RWPE2 (cell line): Measurements from ENCODE around the gene VPS16.

Source experiments
- ATAC-seq: fragments of 200-7000 bp; cut with Tn5 transposase; 3 replicates; pipeline ENCODE4 v1.9.1; 2021; ENCODE audit warnings: low read depth
- DNase-seq: peaks from one replicate; pipeline ENCODE4 v3.0.0-alpha.2; 2020; ENCODE audit warnings: low spot score
- H3K27ac ChIP-seq: fragments of 450-650 bp; 2 replicates; pipeline ENCODE4 v1.5.1; 2017; ENCODE audit warnings: mild to moderate bottlenecking; ENCODE audit not compliant: poor library complexity, severe bottlenecking
- H3K27me3 ChIP-seq: fragments of 250-450 bp; sonication (Bioruptor Pico); 2 replicates; pipeline ENCODE4 v1.5.1; 2021; ENCODE audit warnings: mild to moderate bottlenecking, moderate library complexity; ENCODE audit not compliant: insufficient read depth, poor library complexity, severe bottlenecking
- H3K36me3 ChIP-seq: fragments of 250-450 bp; sonication (Bioruptor Pico); 2 replicates; pipeline ENCODE4 v1.5.1; 2020; ENCODE audit warnings: low read depth, mild to moderate bottlenecking, moderate library complexity
- H3K4me1 ChIP-seq: fragments of 250-450 bp; sonication (Bioruptor Pico); 2 replicates; pipeline ENCODE4 v1.5.1; 2021; ENCODE audit warnings: mild to moderate bottlenecking, moderate library complexity; ENCODE audit not compliant: insufficient read depth, poor library complexity, severe bottlenecking
- H3K4me3 ChIP-seq: fragments of 250-450 bp; sonication (Bioruptor Pico); 2 replicates; pipeline ENCODE4 v1.5.1; 2021; ENCODE audit warnings: mild to moderate bottlenecking, moderate library complexity; ENCODE audit not compliant: severe bottlenecking
- H3K9me3 ChIP-seq: fragments of 250-450 bp; sonication (Bioruptor Pico); 2 replicates; pipeline ENCODE4 v1.5.1; 2021; ENCODE audit warnings: mild to moderate bottlenecking, moderate library complexity; ENCODE audit not compliant: severe bottlenecking
- TF ChIP-seq, protein P1 (sequence below): fragments of 450-650 bp; IDR thresholded peaks from one replicate; pipeline ENCODE4 v1.5.1; 2017; ENCODE audit warnings: mild to moderate bottlenecking, moderate library complexity; ENCODE audit not compliant: poor library complexity, severe bottlenecking

The VPS16 gene

DNA sequence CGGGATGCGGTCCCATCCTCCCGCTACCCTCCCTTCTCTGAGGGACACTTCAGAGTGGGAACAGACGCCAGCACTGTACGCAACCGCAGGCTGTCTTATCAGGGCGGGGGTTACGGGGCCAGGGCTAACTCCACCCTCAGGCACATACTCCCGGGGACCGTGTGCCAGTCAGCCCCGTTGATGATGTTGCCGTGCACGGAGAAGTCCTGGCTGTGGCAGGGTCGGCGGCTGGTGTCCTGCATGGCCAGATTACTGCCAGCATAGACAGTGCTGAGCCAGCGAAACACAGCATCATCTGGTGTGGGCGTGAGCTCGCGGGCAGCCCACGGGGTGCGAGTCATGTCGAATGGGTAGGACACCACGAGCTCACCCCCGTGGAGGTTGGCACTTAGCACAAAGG is 45.1 kb upstream of the VPS16 start:
- ATAC-seq (no peak), DNase-seq (no peak)
- Histone ChIP-seq H3K4me3 (no peak overlapping the region), H3K4me1 (no peaks in the 10 kb centered on the region), H3K36me3 (no peaks in the 10 kb centered on the region), H3K27ac (no peak overlapping the region), H3K27me3 (peaks cover 20% of the 10 kb centered on the region), H3K9me3 (no peaks in the 10 kb centered on the region)
- TF ChIP-seq, protein P1, sequence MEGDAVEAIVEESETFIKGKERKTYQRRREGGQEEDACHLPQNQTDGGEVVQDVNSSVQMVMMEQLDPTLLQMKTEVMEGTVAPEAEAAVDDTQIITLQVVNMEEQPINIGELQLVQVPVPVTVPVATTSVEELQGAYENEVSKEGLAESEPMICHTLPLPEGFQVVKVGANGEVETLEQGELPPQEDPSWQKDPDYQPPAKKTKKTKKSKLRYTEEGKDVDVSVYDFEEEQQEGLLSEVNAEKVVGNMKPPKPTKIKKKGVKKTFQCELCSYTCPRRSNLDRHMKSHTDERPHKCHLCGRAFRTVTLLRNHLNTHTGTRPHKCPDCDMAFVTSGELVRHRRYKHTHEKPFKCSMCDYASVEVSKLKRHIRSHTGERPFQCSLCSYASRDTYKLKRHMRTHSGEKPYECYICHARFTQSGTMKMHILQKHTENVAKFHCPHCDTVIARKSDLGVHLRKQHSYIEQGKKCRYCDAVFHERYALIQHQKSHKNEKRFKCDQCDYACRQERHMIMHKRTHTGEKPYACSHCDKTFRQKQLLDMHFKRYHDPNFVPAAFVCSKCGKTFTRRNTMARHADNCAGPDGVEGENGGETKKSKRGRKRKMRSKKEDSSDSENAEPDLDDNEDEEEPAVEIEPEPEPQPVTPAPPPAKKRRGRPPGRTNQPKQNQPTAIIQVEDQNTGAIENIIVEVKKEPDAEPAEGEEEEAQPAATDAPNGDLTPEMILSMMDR, result no peak

DNA sequence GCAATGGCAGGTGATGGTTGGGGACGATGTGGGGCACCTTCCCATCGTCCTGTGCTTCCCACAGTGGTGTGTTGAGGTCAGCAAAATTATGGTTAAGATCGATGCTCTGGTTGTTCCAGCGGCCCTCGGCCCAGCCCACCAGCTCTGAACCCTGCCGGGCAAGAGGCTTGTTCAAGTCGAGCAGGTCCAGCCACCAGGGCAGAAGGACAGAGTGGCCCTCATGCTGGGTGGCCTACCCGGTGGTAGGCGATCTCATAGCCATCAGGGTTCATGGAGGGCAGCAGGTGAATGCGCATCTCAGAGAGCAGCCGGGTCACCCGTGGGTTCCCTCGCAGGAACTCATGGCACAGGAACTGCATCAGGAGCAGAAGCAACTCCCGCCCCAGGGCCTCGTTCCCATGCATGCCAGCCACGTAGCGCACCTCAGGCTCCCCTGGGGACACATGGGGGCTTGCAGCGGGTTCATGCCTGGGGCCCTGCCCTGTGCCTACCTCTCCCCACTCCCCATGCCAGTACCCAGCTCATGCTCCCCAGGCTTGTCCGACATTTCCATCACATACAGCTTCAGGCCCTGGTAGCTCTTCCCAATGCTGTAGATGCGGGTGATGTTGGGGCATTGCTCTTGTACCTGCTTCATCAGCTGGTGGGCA is 44.4 kb upstream of the VPS16 start:
- TF ChIP-seq, protein P1, result no peak
- DNase-seq (no peak), ATAC-seq (no peak)
- Histone ChIP-seq H3K27me3 (peaks cover 26% of the 10 kb centered on the region), H3K36me3 (no peaks in the 10 kb centered on the region), H3K27ac (no peak overlapping the region), H3K4me1 (no peaks in the 10 kb centered on the region), H3K4me3 (no peak overlapping the region), H3K9me3 (no peaks in the 10 kb centered on the region)

DNA sequence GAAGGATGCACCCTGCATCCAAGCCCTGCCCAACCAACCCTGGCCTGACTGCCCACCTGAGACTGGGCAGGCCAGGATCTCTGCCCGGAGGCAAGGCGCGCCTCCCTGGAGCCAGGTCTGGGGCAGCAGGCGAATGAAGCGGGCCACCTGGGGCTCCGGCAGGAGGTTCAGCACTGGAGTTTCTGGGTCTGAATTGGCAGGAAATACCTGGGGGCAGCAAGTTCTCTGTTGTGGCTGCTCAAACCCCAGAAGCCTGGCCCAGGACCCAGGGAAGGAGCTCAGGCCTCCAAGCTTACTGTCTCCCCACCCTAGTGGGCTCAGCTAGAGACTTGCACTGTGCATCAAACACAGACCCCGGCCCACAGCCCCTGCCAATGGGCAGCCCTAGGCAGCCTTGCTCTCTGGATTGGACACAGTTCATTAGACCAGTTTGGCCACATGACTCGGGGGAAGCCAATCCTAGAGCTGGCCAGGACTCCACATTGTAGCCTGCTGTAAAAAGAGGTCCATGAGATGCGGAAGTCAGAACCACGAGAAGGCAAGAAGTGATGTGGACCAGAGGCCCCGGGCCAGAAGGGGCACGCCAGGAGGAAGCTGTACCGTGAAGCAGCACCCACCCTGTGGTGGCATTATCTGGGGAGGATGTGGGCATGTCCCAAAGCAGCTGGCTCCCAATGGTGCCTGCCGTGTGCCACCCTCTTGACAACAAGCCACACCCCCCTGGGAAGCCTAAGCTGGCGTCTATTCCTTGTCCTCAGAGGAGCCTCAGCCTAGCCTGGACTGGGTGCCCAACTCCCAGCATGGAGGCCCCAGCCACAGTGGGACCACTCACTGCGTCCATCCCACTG is 43.2 kb upstream of the VPS16 start:
- Histone ChIP-seq H3K4me3 (no peak overlapping the region), H3K4me1 (no peaks in the 10 kb centered on the region), H3K36me3 (no peaks in the 10 kb centered on the region), H3K27ac (no peak overlapping the region), H3K27me3 (peaks cover 38% of the 10 kb centered on the region), H3K9me3 (no peaks in the 10 kb centered on the region)
- TF ChIP-seq, protein P1, result no peak
- ATAC-seq (no peak), DNase-seq (no peak)

DNA sequence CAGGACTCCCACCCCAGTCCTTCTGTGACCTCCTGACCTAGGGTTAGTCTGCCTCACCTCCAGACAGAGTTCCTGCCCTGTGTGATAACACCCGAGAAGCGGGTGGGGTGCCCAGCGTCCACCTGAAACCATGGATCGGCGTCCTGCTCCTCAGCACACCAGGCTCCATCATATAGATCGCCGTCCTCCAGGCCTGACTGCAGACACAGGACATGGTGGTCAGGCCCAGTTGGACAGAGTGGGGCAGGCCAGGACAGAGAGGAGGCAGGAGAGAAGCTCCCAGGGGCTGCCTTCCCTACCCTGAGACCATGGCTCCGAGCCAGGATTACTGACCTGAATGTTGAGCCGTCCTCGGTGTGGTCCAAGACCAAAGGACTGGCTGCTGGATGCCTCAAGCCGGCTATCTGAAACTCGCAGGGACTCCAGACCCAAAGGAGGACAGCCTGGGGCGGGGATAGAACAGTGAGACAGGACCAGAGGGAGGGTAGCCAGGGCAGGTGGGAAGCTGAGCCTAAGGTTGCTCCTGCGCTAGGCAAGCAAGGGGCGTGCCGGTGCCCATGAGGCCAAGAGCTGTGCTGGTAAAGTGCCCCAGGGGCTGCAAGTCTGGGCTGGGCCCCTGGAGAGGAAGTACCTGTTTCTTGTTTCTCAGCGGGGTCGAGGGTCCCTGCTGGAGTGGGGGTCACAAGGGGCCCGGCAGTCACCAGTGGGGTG is 42.3 kb upstream of the VPS16 start:
- Histone ChIP-seq H3K27ac (no peak overlapping the region), H3K36me3 (no peaks in the 10 kb centered on the region), H3K4me3 (no peak overlapping the region), H3K4me1 (no peaks in the 10 kb centered on the region), H3K27me3 (peaks cover 45% of the 10 kb centered on the region), H3K9me3 (no peaks in the 10 kb centered on the region)
- TF ChIP-seq, protein P1, result no peak
- ATAC-seq, result no peak
- DNase-seq, result no peak
